Activated naive CD8-positive, alpha-beta T cell treated with anti-CD3 and anti-CD28 coated beads, Interleukin-2, amount 10 ng/mL, durations not matched to agents 7 days and 5 days (primary cell): ENCODE data around the gene SEL1L3. TPM values are rescaled to one million over a fixed set of nuclear protein-coding genes. Genes with fewer than 3 reads are reported as not detected.
A peak's percentile ranks its signal among the peaks of the same experiment; 100 is the strongest.
"Not testable (repeated sequence)": the region's sequence is repeated elsewhere in the genome, so short reads cannot be mapped to it uniquely, and the experiment has no call there.

Experiments used
- ATAC-seq: fragments of 150-1000 bp; cut with Tn5 transposase; one replicate; pipeline ENCODE4 v1.10.0; 2021; ENCODE audit warnings: low read depth, moderate library complexity
- POLR2A ChIA-PET: fragments of 350-600 bp; sonication (Branson Sonifier 250); formaldehyde crosslinking; loops from one replicate; lab custom pipeline; 2021; ENCODE audit warnings: antibody characterized with exemption; lab: Charles Lee
- DNase-seq: peaks from one replicate; pipeline ENCODE4 v3.0.0; 2021
- H3K27ac Mint-ChIP-seq: one replicate; pipeline ENCODE4 v1.8.0; 2022; ENCODE audit warnings: mild to moderate bottlenecking, mixed read lengths
- H3K27me3 Mint-ChIP-seq: one replicate; pipeline ENCODE4 v1.8.0; 2022; ENCODE audit warnings: mild to moderate bottlenecking, moderate library complexity, mixed read lengths
- H3K36me3 Mint-ChIP-seq: one replicate; pipeline ENCODE4 v1.8.0; 2021; ENCODE audit warnings: mild to moderate bottlenecking, mixed read lengths
- H3K4me1 Mint-ChIP-seq: one replicate; pipeline ENCODE4 v1.8.0; 2021; ENCODE audit warnings: mixed read lengths
- H3K4me3 Mint-ChIP-seq: one replicate; pipeline ENCODE4 v1.8.0; 2022; ENCODE audit warnings: mild to moderate bottlenecking, moderate library complexity, mixed read lengths
- H3K9me3 Mint-ChIP-seq: one replicate; pipeline ENCODE4 v1.8.0; 2021; ENCODE audit warnings: mixed read lengths
- total RNA-seq, 2 experiments: library from RNA; stranded (reverse); gene quantifications; one replicate each; pipeline ENCODE4 v1.2.3, GENCODE V29; 2021

The SEL1L3 gene
- 10 to 100 TPM; 62.8 to 69.7 TPM for total RNA-seq

DNA sequence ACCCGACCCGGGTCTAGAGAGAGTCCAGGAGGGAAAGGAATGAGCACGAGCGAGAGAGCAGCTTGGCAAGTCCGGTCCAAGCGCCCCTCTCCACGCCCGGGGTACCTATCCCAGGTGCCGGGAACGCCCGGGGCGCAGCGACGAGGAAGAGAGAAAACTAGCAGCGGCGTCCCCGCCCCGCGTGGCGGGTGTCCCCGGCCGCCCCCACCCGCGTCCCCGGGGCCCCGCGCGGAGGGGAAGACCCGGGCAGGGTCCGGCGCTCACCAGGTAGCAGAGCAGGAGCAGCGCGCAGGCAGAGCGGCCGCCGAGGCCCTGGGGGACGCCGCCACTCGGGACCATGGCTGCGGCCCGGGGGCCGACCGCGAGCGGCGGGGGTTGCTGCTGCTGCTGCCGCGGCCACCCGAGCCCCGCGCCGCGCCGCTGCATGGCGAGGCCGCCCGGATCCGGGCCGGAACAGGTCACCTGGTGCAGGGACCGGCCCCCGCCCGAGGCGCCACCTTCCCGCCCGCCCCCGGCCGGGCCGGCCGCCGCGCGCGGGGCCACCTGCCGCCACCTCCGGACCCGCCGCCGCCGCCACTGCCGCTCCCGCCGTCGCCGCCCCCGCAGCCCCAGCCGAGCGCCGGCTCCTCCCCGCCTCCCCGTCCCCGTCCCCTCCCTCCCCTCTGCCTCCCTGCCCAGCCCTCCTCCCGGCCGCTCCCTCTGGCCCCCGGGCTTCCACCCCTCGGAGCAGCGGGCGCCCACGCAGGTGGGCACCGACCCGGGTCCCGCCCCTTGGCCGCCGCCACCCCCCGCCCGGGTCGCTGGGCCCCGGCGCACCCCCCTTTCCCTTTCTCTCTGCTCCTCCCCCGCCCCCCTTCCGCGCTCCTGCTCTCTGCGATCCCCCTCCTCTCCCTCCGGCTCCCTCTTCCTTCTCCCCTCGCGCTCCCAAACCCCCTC is at the start of gene SEL1L3:
Gene SEL1L3 (minus strand): TSS at position 578 of the 936 bp plus-strand sequence. CDS start 152 bp downstream, at position 426.
- no peaks in the 10 kb centered on the region for H3K27me3 Mint-ChIP-seq

GRCh38 chr4:25911356-25911755 is 48.6 kb upstream of the SEL1L3 start:
- no peak for DNase-seq
- peaks cover 15% of the 10 kb centered on the region for H3K4me1 Mint-ChIP-seq
- peaks cover 4% of the 10 kb centered on the region for H3K27me3 Mint-ChIP-seq
- POLR2A ChIA-PET = no interaction called here
- no peak for ATAC-seq
- H3K9me3 Mint-ChIP-seq = no peaks in the 10 kb centered on the region
- H3K36me3 Mint-ChIP-seq = no peaks in the 10 kb centered on the region
- H3K27ac Mint-ChIP-seq = no peak overlapping the region
- H3K4me3 Mint-ChIP-seq = no peak overlapping the region

More for the DNA sequence above, at the start of gene SEL1L3:
- ATAC-seq (peak; percentile 40), DNase-seq (peak; percentile 69)
- Mint-ChIP-seq H3K4me1 (peaks cover 38% of the 10 kb centered on the region), H3K4me3 (peak within 1 kb of the TSS; percentile 100), H3K27ac (peak within 1 kb of the TSS; percentile 100), H3K36me3 (peaks cover 12% of the 10 kb centered on the region), H3K9me3 (no peaks in the 10 kb centered on the region)
- POLR2A ChIA-PET = interaction anchor here (0.8 to 1.8 kb wide), 5 partner anchors 13 to 485 kb away, joined by 3 to 15 read pairs (median 4); partner anchors contain the start of gene SMIM20

- Mint-ChIP-seq H3K27me3 (peaks cover 4% of the 10 kb centered on the region), H3K4me1 (peaks cover 6% of the 10 kb centered on the region), H3K36me3 (no peaks in the 10 kb centered on the region), H3K27ac (no peak overlapping the region), H3K9me3 (no peaks in the 10 kb centered on the region), H3K4me3 (no peak overlapping the region)
- POLR2A ChIA-PET = no interaction called here
- no peak for DNase-seq
- ATAC-seq = no peak
These were observed 45.7 kb upstream of the SEL1L3 start for GRCh38 chr4:25908491-25908901.

DNA sequence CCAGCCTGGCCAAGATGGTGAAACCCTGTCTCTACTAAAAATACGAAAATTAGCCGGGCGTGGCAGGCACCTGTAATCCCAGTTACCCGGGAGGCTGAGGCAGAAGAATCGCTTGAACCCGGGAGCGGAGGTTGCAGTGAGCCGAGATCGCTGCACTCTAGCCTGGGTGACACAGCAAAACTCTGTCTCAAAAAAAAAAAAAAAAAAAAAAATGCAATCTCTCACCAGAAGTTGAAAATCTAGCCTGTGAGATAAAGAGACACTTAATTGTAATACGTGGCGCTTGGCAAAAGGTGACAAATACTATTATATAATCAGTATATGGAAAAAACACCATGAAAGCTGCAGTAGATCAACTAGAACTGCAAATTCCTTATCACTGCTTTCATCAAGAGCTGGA is 43.3 kb upstream of the SEL1L3 start:
- H3K4me1 Mint-ChIP-seq, H3K27ac Mint-ChIP-seq, POLR2A ChIA-PET, H3K4me3 Mint-ChIP-seq, H3K9me3 Mint-ChIP-seq, H3K36me3 Mint-ChIP-seq, H3K27me3 Mint-ChIP-seq, DNase-seq, ATAC-seq: not testable (repeated sequence)

DNA sequence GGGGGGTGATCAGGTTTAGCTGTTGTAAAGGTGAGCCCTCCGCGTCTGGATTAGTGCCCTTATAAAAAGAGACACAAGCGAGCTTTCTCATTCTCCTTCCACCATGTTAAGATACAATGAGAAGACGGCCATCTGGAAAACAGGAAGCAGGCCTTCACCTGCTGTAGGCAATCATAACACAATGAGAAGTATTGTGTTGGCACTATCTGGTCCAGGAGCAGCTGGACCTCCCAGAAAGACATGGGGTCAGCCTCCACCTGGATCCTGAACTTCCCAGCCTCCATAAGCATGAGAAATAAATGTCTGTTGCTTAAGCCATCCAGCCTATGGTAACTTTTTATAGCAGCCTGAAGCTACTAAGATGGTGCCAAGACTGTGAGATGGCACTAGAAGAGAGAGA is 42.6 kb upstream of the SEL1L3 start:
- ATAC-seq (no peak), DNase-seq (no peak)
- peaks cover 6% of the 10 kb centered on the region for H3K27me3 Mint-ChIP-seq
- POLR2A ChIA-PET = no interaction called here
- no peaks in the 10 kb centered on the region for H3K9me3 Mint-ChIP-seq
- no peak overlapping the region for H3K4me3 Mint-ChIP-seq
- no peaks in the 10 kb centered on the region for H3K36me3 Mint-ChIP-seq
- peaks cover 2% of the 10 kb centered on the region for H3K4me1 Mint-ChIP-seq
- no peak overlapping the region for H3K27ac Mint-ChIP-seq

DNA sequence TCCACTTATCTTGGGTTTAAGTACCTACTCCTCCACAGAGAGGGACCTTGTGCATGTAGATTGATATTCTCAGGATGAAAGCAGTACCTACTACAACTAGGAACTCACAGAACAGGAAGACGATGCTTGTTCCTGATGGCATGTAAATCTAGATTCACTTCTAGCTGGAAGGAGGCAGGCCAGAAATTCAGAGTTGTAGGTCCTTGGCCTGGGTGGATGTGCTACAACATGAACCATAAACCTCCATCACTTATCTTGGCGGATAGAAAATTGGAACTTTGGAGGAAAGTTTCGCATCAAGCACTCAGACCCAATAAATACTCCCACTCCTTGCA is 41.9 kb upstream of the SEL1L3 start:
- Mint-ChIP-seq H3K9me3 (no peaks in the 10 kb centered on the region), H3K36me3 (no peaks in the 10 kb centered on the region), H3K27me3 (peaks cover 2% of the 10 kb centered on the region), H3K27ac (no peak overlapping the region), H3K4me3 (no peak overlapping the region), H3K4me1 (peaks cover 2% of the 10 kb centered on the region)
- no peak for ATAC-seq
- no peak for DNase-seq
- POLR2A ChIA-PET = no interaction called here

DNA sequence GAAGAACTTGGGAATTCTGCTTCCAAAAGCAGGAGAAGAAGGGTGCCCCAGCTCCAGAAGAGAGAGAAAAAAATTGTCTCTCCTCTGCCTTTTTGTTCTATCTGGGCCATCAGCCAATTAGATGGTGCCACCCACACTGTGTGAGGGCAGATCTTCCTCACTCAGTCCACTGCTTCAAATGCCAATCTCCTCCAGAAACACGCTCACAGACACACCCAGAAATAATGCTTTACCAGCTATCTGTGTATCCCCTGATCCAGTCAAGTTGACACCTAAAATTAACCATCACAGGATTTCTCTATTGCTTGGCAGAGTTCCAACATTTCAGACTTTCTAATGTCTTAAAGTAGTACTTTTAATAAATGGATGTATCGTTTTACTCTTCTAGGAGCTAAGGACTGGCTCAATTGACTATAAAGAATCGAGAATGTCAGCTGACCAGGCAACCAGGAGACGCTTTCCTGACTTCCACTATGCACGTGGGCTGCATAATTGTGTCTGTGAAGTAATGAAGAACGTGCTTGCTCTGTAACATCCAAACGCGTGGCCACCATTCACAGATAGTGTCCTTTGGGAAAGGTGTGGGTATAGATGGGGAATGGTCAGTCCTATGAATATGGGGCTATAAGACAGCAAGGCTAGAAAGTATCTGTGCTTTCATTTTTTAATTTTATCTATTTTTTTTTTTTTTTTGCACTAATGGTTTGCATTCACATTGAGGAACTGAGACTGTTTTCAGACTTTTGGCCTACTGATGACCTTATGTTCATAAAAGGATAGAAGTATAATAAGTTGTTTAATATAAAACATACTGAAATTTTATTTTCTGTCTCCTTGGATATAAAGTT is 41.3 kb upstream of the SEL1L3 start:
- H3K9me3 Mint-ChIP-seq = no peaks in the 10 kb centered on the region
- no peak overlapping the region for H3K4me3 Mint-ChIP-seq
- ATAC-seq = no peak
- no peaks in the 10 kb centered on the region for H3K36me3 Mint-ChIP-seq
- H3K27me3 Mint-ChIP-seq = peaks cover 2% of the 10 kb centered on the region
- POLR2A ChIA-PET = no interaction called here
- no peak overlapping the region for H3K27ac Mint-ChIP-seq
- peaks cover 2% of the 10 kb centered on the region for H3K4me1 Mint-ChIP-seq
- DNase-seq = no peak

DNA sequence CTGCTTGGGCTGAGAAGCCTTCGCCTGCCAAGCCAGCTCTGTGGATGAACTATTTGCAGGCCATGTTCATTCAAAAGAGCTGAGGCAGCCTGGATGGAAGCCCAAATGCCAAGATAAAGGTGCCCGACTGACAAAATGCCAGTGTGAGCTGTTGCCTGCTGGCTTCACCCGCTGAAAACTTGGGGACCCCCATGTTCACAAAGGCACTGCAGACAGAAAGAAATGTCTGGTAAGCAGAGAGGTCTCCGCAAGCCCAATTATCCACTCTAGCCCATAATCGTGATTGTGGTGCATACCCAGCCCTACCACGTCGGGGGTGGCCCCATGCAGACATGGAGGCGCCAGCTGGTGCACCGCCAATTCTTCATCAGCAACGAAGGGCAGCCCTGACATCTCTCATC is 38.2 kb upstream of the SEL1L3 start:
- H3K27ac Mint-ChIP-seq = no peak overlapping the region
- DNase-seq (no peak), ATAC-seq (no peak)
- H3K36me3 Mint-ChIP-seq = no peaks in the 10 kb centered on the region
- H3K27me3 Mint-ChIP-seq = peaks cover 2% of the 10 kb centered on the region
- H3K4me3 Mint-ChIP-seq = no peak overlapping the region
- peaks cover 2% of the 10 kb centered on the region for H3K4me1 Mint-ChIP-seq
- H3K9me3 Mint-ChIP-seq = no peaks in the 10 kb centered on the region
- POLR2A ChIA-PET = no interaction called here

DNA sequence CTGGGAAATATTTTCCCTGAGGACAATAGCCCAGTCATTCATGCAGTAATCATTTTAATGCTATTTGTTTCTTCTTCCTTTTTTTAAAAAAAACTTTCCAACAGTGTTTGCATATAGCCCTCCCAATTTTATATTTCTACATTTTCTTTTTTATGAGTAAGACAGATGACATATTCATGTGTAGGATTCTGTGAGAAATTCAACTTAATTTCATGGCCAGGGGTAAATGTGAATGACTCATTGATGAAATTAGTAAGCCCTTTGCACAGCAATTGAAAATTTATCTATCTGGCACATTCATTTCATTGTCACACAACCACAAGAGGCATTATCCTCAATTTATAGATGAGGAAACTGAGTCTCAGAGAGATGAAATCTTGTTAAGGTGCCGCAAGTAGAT is 37.5 kb upstream of the SEL1L3 start:
- H3K27ac Mint-ChIP-seq = no peak overlapping the region
- ATAC-seq (no peak), DNase-seq (no peak)
- no peaks in the 10 kb centered on the region for H3K36me3 Mint-ChIP-seq
- H3K9me3 Mint-ChIP-seq = no peaks in the 10 kb centered on the region
- peaks cover 2% of the 10 kb centered on the region for H3K4me1 Mint-ChIP-seq
- POLR2A ChIA-PET = no interaction called here
- no peak overlapping the region for H3K4me3 Mint-ChIP-seq
- H3K27me3 Mint-ChIP-seq = peaks cover 2% of the 10 kb centered on the region

- POLR2A ChIA-PET = no interaction called here
- no peak for ATAC-seq
- H3K9me3 Mint-ChIP-seq = no peaks in the 10 kb centered on the region
- H3K27me3 Mint-ChIP-seq = no peaks in the 10 kb centered on the region
- H3K4me3 Mint-ChIP-seq = no peak overlapping the region
- H3K27ac Mint-ChIP-seq = no peak overlapping the region
- no peaks in the 10 kb centered on the region for H3K4me1 Mint-ChIP-seq
- DNase-seq = no peak
- no peaks in the 10 kb centered on the region for H3K36me3 Mint-ChIP-seq
These were observed 34.2 kb upstream of the SEL1L3 start for GRCh38 chr4:25896776-25897539.

- no peaks in the 10 kb centered on the region for H3K36me3 Mint-ChIP-seq
- POLR2A ChIA-PET = no interaction called here
These were observed 30.0 kb upstream of the SEL1L3 start for GRCh38 chr4:25892796-25893195.

GRCh38 chr4:25890571-25891485 is 28.0 kb upstream of the SEL1L3 start:
- H3K27me3 Mint-ChIP-seq = peaks cover 2% of the 10 kb centered on the region
- no peak overlapping the region for H3K4me3 Mint-ChIP-seq
- DNase-seq (no peak), ATAC-seq (no peak)
- no peaks in the 10 kb centered on the region for H3K36me3 Mint-ChIP-seq
- no peaks in the 10 kb centered on the region for H3K4me1 Mint-ChIP-seq
- no peaks in the 10 kb centered on the region for H3K9me3 Mint-ChIP-seq
- H3K27ac Mint-ChIP-seq = no peak overlapping the region
- POLR2A ChIA-PET = no interaction called here

More at GRCh38 chr4:25892796-25893195, 30.0 kb upstream of the SEL1L3 start:
- ATAC-seq = no peak
- DNase-seq = no peak
- Mint-ChIP-seq H3K4me3 (no peak overlapping the region), H3K9me3 (no peaks in the 10 kb centered on the region), H3K4me1 (no peaks in the 10 kb centered on the region), H3K27ac (no peak overlapping the region), H3K27me3 (no peaks in the 10 kb centered on the region)
